Ishikawa (cell line): ENCODE measurements around the gene C16orf90.

Experiments
- CEBPB ChIP-seq: IDR thresholded peaks from 2 replicates; pipeline ENCODE4 v1.6.1; 2012
- CREB1 ChIP-seq: IDR thresholded peaks from 2 replicates; pipeline ENCODE4 v1.6.1; 2012; ENCODE audit warnings: low read depth
- EGR1 ChIP-seq: IDR thresholded peaks from 2 replicates; pipeline ENCODE4 v1.6.1; 2012
- EP300 ChIP-seq: IDR thresholded peaks from 2 replicates; pipeline ENCODE4 v1.6.1; 2012; ENCODE audit warnings: borderline replicate concordance
- FOXM1 ChIP-seq: IDR thresholded peaks from 2 replicates; pipeline ENCODE4 v1.6.1; 2012; ENCODE audit warnings: low read depth, borderline replicate concordance
- NFIC ChIP-seq: IDR thresholded peaks from 2 replicates; pipeline ENCODE4 v1.6.1; 2012
- RAD21 ChIP-seq: IDR thresholded peaks from 2 replicates; pipeline ENCODE4 v1.6.1; 2012; ENCODE audit warnings: low read depth
- TAF1 ChIP-seq: IDR thresholded peaks from 2 replicates; pipeline ENCODE4 v1.6.1; 2012; ENCODE audit warnings: low read depth, mild to moderate bottlenecking
- TCF12 ChIP-seq: IDR thresholded peaks from 2 replicates; pipeline ENCODE4 v1.6.1; 2012; ENCODE audit warnings: low read depth
- TEAD4 ChIP-seq: IDR thresholded peaks from 2 replicates; pipeline ENCODE4 v1.6.1; 2012
- YY1 ChIP-seq: IDR thresholded peaks from 2 replicates; pipeline ENCODE4 v1.6.1; 2012; ENCODE audit warnings: low read depth
- ZBTB7A ChIP-seq: IDR thresholded peaks from 2 replicates; pipeline ENCODE4 v1.6.1; 2012; ENCODE audit warnings: low read depth
- TF ChIP-seq, protein P1 (sequence below): IDR thresholded peaks from 2 replicates; pipeline ENCODE4 v1.6.1; 2012
- TF ChIP-seq, protein P2 (sequence below): IDR thresholded peaks from 2 replicates; pipeline ENCODE4 v1.6.1; 2012
- TF ChIP-seq, protein P3 (sequence below): IDR thresholded peaks from 2 replicates; pipeline ENCODE4 v1.6.1; 2012; ENCODE audit warnings: low read depth, mild to moderate bottlenecking

C16orf90 gene

DNA sequence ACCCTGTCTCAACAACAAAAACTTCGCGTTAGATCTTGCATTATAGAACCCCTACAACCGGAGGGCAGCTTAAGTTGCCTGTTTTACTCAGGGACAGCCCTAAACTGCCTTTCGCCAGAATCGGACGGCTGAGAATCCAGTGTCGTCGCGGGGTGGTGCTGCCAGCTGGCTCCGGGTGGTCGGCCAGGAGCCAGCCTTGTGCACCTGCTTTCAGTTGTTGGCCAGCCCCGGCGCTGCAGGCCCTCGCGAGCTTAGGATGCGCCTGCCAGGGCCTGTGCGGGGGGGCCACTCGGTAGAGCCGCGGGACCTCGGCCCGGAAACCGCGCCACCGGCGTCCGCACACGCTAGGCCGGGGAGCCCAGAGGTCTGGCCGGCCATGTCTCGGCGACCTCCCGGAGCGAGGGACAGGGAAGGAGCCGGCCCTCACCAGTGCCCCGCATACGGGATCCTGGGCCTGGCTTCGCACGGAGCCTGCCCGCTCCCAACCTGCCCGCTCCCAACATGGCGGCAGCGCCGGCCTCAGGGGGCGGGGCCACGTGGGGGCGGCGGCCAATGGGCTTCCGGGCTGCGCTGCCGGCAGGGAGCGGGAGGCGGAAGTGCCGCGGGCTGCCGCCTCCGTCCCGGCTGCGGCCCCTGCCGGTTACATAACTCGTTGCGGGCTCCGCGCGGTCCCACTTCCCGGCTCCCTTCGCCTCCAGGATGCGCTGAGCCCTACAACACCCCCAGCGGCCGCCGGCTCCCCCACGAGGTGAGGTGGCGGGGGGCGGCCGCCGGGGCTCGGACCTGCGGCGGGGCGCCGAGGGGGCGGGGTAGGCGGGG, 37.6 kb downstream of the C16orf90 start:
- TF ChIP-seq CREB1 = no peak
- TF ChIP-seq CEBPB = peak; percentile 48; the same call in 1 of the 2 replicates
- TF ChIP-seq NFIC = no peak; the same call in 1 of the 2 replicates
- TF ChIP-seq EGR1 = no peak; the same call in 1 of the 2 replicates
- TF ChIP-seq EP300 = no peak
- peak; percentile 96 for TF ChIP-seq YY1
- TF ChIP-seq TEAD4 = peak; percentile 27; the same call in 1 of the 2 replicates
- TF ChIP-seq TAF1 = peak; percentile 76
- TF ChIP-seq, protein P1, sequence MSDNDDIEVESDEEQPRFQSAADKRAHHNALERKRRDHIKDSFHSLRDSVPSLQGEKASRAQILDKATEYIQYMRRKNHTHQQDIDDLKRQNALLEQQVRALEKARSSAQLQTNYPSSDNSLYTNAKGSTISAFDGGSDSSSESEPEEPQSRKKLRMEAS = peak; percentile 87
- no peak for TF ChIP-seq FOXM1
- TF ChIP-seq TCF12 = peak; percentile 31; the same call in 1 of the 2 replicates
- peak; percentile 11; the same call in 1 of the 2 replicates for TF ChIP-seq ZBTB7A
- TF ChIP-seq, protein P2, sequence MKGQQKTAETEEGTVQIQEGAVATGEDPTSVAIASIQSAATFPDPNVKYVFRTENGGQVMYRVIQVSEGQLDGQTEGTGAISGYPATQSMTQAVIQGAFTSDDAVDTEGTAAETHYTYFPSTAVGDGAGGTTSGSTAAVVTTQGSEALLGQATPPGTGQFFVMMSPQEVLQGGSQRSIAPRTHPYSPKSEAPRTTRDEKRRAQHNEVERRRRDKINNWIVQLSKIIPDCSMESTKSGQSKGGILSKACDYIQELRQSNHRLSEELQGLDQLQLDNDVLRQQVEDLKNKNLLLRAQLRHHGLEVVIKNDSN = peak; percentile 90
- peak; percentile 33; the same call in 1 of the 2 replicates for TF ChIP-seq RAD21
- TF ChIP-seq, protein P3, sequence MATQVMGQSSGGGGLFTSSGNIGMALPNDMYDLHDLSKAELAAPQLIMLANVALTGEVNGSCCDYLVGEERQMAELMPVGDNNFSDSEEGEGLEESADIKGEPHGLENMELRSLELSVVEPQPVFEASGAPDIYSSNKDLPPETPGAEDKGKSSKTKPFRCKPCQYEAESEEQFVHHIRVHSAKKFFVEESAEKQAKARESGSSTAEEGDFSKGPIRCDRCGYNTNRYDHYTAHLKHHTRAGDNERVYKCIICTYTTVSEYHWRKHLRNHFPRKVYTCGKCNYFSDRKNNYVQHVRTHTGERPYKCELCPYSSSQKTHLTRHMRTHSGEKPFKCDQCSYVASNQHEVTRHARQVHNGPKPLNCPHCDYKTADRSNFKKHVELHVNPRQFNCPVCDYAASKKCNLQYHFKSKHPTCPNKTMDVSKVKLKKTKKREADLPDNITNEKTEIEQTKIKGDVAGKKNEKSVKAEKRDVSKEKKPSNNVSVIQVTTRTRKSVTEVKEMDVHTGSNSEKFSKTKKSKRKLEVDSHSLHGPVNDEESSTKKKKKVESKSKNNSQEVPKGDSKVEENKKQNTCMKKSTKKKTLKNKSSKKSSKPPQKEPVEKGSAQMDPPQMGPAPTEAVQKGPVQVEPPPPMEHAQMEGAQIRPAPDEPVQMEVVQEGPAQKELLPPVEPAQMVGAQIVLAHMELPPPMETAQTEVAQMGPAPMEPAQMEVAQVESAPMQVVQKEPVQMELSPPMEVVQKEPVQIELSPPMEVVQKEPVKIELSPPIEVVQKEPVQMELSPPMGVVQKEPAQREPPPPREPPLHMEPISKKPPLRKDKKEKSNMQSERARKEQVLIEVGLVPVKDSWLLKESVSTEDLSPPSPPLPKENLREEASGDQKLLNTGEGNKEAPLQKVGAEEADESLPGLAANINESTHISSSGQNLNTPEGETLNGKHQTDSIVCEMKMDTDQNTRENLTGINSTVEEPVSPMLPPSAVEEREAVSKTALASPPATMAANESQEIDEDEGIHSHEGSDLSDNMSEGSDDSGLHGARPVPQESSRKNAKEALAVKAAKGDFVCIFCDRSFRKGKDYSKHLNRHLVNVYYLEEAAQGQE = no peak

DNA sequence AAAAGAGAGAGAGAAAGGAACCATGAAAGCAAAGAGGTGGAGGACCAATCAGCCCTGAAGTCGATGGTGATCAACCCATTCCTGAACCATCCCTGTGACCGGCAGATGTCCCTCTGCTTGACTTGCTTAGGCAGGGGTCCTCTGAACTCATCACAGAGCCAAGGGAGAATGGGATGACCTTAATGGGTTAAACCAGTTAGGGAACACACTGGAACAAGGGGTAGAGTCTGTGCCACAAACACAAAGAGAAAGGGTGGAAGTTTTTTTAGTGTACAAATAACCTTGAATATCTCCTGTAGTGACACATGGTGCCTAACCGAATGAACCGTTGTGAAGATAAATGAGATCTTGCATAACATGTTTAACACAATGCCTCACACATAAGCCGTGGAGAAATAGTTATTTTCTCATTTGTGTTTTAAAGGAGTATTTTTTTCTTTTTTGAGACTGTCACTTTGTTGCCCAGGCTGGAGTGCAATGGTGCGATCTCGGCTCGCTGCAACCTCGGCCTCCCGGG, 40.6 kb downstream of the C16orf90 start:
- TF ChIP-seq EGR1 (no peak), CEBPB (no peak), EP300 (no peak), TCF12 (no peak)

DNA sequence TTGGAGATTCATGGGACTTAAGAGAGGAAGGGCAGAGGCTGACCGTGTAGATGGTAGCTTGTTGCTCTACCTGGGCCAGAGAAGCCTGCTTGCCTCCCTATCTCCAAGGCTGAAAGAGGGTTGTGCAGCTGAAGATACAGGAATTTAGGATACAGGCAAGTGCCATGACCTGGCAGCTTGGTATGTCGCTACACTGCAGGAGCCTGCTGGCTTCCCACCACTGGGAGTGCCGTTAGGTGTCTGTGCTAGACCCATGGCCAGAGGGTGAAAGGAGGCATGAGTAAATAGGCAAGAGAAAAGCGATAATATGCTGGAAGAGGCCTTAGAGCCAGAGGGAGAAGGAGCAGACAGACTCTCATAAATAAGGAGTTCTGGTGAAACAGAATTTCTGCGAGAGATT, 41.2 kb downstream of the C16orf90 start:
- no peak for TF ChIP-seq TAF1
- TF ChIP-seq EGR1 = no peak
- no peak for TF ChIP-seq TEAD4
- TF ChIP-seq ZBTB7A = no peak
- TF ChIP-seq CREB1 = no peak
- no peak for TF ChIP-seq TCF12
- no peak for TF ChIP-seq YY1
- no peak for TF ChIP-seq FOXM1
- no peak for TF ChIP-seq EP300
- TF ChIP-seq NFIC = no peak
- TF ChIP-seq CEBPB = no peak
- TF ChIP-seq RAD21 = no peak
- TF ChIP-seq, protein P2 = no peak
- TF ChIP-seq, protein P3 = no peak
- TF ChIP-seq, protein P1 = no peak

DNA sequence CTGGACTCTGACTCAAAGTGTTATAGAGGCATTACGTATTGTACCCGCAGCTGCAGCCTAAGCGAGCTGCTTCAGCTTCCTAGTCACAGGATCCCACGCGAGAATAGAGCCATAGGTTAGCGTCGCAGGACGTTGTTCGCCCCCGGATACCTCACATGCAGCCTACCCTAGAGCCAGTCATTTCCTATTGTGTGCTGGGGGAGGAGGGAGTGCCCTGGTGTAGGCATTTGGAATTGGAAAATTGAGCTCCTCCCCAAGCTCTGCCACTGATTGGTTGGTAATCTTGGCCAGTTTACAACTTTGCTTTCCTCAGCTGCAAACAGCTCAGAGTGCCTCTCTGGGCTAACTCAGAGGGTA, 51.3 kb downstream of the C16orf90 start:
- TF ChIP-seq ZBTB7A = no peak
- TF ChIP-seq YY1 = no peak
- no peak for TF ChIP-seq FOXM1
- no peak for TF ChIP-seq TEAD4
- no peak for TF ChIP-seq EP300
- no peak for TF ChIP-seq NFIC
- no peak for TF ChIP-seq TCF12
- TF ChIP-seq, protein P3 = no peak
- TF ChIP-seq CREB1 = no peak
- no peak for TF ChIP-seq RAD21
- no peak for TF ChIP-seq CEBPB
- TF ChIP-seq, protein P2 = no peak
- TF ChIP-seq, protein P1 = no peak
- TF ChIP-seq TAF1 = no peak
- no peak for TF ChIP-seq EGR1
